Neural crest cell (in vitro differentiated cells): Measurements from ENCODE around the gene THEMIS. TPM values are rescaled to one million over a fixed set of nuclear protein-coding genes. Genes with fewer than 3 reads are reported as not detected.

Experiments
- DNase-seq: peaks from one replicate; pipeline ENCODE4 v3.0.0; 2021; ENCODE audit warnings: low read depth, mixed read lengths, low spot score
- H3K27ac Mint-ChIP-seq: one replicate; pipeline ENCODE4 v1.8.0; 2021; ENCODE audit warnings: mild to moderate bottlenecking, mixed read lengths; ENCODE audit not compliant: unreplicated experiment
- H3K27me3 Mint-ChIP-seq: 2 replicates; pipeline ENCODE4 v1.8.0; 2021; ENCODE audit warnings: low read depth, mild to moderate bottlenecking, mixed read lengths
- H3K36me3 Mint-ChIP-seq: 2 replicates; pipeline ENCODE4 v1.8.0; 2021; ENCODE audit warnings: low read depth, mild to moderate bottlenecking, mixed read lengths
- H3K4me1 Mint-ChIP-seq: 2 replicates; pipeline ENCODE4 v1.8.0; 2021; ENCODE audit warnings: mixed read lengths
- H3K4me3 Mint-ChIP-seq: one replicate; pipeline ENCODE4 v1.8.0; 2021; ENCODE audit warnings: mild to moderate bottlenecking, mixed read lengths
- H3K9me3 Mint-ChIP-seq: 2 replicates; pipeline ENCODE4 v1.8.0; 2021; ENCODE audit warnings: mixed read lengths
- CTCF ChIP-seq: fragments of 200-600 bp; sonication (generic); conservative IDR thresholded peaks from 2 replicates; pipeline ENCODE4 v1.5.0; 2021; ENCODE audit warnings: antibody characterized with exemption, mild to moderate bottlenecking
- total RNA-seq: library from RNA; stranded (reverse); gene quantifications from 2 replicates; pipeline ENCODE4 v1.2.1, GENCODE V29; 2021

THEMIS gene
- total RNA-seq, 1 donor from 2014 or later, result not detected

DNA sequence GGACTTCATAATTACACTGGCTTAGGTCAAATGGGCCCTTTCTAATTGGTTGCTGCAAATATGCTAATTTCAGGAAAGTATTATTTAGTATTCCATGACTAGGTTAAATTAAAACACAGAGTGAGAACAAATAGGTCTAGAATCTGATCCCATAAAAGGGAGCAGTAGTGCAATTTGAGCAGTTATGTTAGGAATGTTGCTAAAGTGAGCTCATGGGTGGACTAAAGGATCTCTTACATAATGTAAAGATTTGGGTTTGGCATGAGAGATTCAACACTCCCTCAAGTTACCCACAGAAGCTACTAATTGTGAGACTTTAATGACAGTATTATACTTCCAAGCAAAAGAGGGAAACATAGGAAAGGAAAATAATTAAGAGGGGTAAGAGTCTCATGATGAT, 214.8 kb downstream of the THEMIS start:
- TF ChIP-seq CTCF, result no peak
- no peaks in the 10 kb centered on the region for H3K4me1 Mint-ChIP-seq
- no peak overlapping the region for H3K27ac Mint-ChIP-seq
- H3K9me3 Mint-ChIP-seq, result peaks cover 7% of the 10 kb centered on the region
- peaks cover 2% of the 10 kb centered on the region for H3K36me3 Mint-ChIP-seq
- no peaks in the 10 kb centered on the region for H3K27me3 Mint-ChIP-seq
- H3K4me3 Mint-ChIP-seq, result no peak overlapping the region
- no peak for DNase-seq

DNA sequence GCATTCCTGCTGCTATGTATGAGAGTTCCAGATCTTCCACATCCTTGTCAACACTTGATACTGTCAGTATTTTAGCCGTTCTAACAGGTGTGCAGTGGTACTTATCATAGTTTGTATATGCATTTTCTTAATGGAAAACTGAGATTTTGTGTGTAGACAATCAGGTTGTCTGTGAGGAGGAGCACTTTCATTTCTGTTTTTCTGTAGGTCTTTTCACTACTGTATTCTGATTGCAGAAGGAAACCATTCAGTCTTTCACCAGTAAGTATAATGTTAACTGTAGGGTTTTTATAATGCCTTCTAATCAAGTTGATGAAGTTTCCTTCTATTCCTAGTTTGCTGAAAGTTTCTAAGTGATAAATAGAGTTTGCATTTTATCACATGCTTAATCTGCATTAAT, 216.4 kb downstream of the THEMIS start:
- no peak overlapping the region for H3K4me3 Mint-ChIP-seq
- no peak overlapping the region for H3K27ac Mint-ChIP-seq
- H3K36me3 Mint-ChIP-seq, result peaks cover 2% of the 10 kb centered on the region
- peaks cover 7% of the 10 kb centered on the region for H3K9me3 Mint-ChIP-seq
- TF ChIP-seq CTCF, result no peak
- DNase-seq, result no peak
- H3K4me1 Mint-ChIP-seq, result no peaks in the 10 kb centered on the region
- H3K27me3 Mint-ChIP-seq, result no peaks in the 10 kb centered on the region
